ENCODE measurements around the gene CCNE1.

CCNE1 gene

GRCh38 chr19:29849208-29849607, 37.4 kb downstream of the CCNE1 start:
- no peak for DNase-seq

DNA sequence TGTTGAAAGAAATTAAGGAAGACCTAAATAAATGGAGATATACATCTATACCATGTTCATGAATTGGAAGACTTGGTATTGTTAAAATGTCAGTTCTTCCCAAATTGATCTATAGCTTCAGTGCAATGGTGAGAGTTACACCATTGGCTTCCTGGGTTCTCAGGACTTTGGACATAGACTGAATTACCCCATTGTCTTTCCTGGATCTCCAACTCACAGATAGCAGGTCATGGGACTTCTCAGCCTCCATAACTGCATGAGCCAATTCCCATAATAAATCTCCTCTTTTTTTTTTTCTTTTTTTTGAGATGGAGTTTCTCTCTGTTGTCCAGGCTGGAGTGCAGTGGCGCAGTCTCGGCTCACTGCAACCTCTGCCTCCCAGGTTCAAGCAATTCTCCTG, 38.7 kb downstream of the CCNE1 start:
- DNase-seq: no peak

GRCh38 chr19:29851769-29852521, 40.2 kb downstream of the CCNE1 start:
- no peak for DNase-seq

- DNase-seq: no peak
These were observed 42.2 kb downstream of the CCNE1 start for GRCh38 chr19:29854033-29854432.

DNA sequence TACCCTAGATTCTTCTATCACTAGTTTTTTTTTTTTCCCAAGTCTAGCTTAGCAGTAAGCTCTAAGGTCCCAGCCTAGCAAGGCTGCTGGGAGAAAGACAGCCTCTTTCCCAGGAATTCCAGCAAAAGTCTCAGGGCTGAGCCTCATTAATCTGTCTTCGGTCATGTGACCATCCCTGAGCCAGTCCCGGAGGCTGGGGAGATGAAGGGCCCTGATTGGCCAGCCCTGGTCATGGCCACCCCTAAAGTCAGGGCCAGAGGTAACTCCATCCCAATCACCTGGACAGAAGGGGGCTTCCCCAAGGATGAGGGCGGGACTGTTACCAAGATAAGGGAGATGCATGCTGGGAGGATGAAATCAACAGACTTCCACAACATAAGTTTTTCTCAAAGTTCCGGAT, 43.3 kb downstream of the CCNE1 start:
- no peak for DNase-seq

DNA sequence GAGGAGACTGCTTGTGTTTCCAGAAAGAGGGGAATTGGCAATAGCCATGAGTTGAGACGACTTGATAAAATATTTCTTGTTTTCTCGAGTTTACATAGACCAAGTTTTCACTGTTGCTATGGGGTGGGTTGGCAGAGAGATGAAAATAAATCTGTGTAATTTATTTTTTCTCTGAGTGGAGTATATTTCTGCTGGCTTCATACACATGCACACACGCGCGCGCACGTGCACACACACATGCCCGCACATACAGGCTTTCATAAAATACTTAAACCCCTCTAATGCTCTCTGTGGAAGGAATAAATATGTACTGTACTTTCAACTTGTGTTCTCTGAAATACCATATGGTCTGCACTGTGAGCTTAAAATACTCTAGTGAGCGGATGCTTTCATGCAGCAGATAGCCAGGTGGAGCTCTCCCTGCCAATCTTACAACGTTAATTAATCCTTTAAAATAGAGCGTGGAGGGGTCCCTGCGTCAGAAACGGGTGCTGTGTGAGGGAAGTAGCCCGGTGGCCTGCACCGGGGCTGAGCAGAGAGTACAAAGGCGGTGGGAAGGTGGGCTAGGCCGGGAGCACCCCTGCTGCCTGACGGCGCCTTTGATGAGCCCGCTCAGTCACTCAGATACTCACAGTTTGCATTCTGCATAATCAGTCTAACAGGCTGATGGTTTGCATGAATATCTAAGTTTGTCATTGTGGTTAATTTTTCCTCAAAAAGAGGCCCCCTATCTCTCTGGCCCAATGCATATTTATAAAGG, 44.1 kb downstream of the CCNE1 start:
- DNase-seq: no peak

- peak; percentile 9 for DNase-seq
These were observed 46.3 kb downstream of the CCNE1 start for GRCh38 chr19:29858000-29858596.

DNA sequence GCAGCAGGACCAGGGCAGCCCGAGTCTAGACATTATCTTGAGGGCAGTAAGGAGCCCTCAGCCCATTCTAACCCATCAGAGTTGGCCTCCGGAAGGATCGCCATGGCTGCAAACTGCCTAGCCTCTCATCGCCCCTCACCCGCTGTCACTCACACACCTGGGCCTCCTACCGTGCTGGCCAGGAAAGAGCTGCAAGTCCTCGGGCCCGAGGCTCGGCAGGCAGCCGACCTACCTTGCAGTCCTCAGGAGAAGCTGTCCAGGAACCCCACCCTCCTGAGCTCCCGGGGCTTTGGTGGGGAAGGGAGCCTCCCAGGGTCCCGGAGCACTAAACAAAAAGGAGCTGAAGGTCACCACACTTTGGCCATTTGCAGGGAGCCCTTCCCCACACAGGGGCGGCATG, 46.8 kb downstream of the CCNE1 start:
- no peak for DNase-seq

- no peak for DNase-seq
These were observed 48.7 kb downstream of the CCNE1 start for GRCh38 chr19:29860492-29860891.

- no peak for DNase-seq
These were observed 49.8 kb downstream of the CCNE1 start for GRCh38 chr19:29861574-29861973.

DNA sequence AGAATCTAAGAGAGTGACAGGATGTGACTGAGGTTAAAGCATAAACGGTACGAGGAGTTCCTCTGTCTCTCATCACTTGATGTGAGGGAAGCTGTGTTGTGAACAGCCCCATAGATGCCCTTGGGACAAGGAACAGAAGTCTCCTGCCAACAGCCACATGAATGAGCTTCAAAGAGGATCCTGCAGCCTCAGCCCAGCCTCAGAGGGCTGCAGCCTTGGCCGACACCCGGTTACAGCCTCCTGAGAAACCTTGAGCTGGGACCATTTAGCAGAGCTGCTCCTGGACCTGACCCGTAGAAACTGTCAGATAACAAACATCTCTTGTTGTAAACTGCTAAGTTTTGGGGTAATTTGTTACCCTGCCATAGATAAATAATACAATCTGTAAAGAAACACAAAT, 54.2 kb downstream of the CCNE1 start:
- DNase-seq: no peak

- no peak for DNase-seq
These were observed 56.2 kb downstream of the CCNE1 start for GRCh38 chr19:29867984-29868383.

GRCh38 chr19:29871143-29871542, 59.4 kb downstream of the CCNE1 start:
- DNase-seq: no peak

DNA sequence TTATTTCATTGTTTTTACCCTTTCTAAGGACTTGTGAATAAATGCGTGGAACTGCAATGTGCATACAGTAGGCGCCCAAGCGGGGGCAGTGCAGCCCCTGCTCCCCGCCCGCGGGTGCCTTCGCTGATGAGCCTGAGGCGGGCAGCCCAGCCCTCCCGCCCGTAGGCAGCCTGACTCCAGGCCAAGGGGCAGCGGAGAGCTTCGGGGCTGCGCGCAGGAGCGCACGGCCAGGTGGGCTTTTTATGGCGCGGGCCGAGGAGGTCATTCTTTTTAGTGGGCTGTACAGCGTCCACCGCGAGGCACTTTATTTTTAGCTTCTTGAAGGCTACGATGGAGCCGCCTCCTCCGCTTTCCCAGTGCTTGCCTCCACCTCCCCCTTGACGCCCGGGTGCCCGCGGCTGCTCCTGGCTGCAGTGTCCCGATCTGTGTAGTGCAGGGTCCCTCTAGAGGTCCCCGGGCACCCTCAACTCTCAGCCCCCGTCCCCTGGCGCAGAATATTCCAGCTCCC, 60.5 kb downstream of the CCNE1 start:
- DNase-seq: no peak

GRCh38 chr19:29873024-29873800, 61.4 kb downstream of the CCNE1 start:
- DNase-seq: peak; percentile 43
